ENCODE data around the gene COG3. TPM values are rescaled to one million over a fixed set of nuclear protein-coding genes. Genes with fewer than 3 reads are reported as not detected.

The COG3 gene
- total and polyA plus RNA-seq, 4 donors: 22.8 to 113 (median 38.2) TPM

- H3K4me1 ChIP-seq (ENCODE audit: control insufficient read depth in 4 of 4, insufficient read depth in 4 of 4, low read length in 3 of 4): peaks cover 2 to 50% (median 20%) of the 10 kb centered on the region in 4 donors
Measured at GRCh38 chr13:45436953-45437352, 27.8 kb upstream of the COG3 start.

GRCh38 chr13:45437947-45438346, 26.8 kb upstream of the COG3 start:
- no peak for TF ChIP-seq SP1 (IDR thresholded peaks at IDR 0.05)
- no peak for TF ChIP-seq FOXA2 (IDR thresholded peaks at IDR 0.05)
- TF ChIP-seq ZBTB33 (IDR thresholded peaks at IDR 0.05): no peak
- no peak for TF ChIP-seq MAX (IDR thresholded peaks at IDR 0.05)
- no peak for TF ChIP-seq EGR1 (IDR thresholded peaks at IDR 0.05; ENCODE audit: low read depth in 2 of 2)
- no peak for TF ChIP-seq FOXA1 (IDR thresholded peaks at IDR 0.05)
- TF ChIP-seq GABPA (IDR thresholded peaks at IDR 0.05 in 1 of 2, conservative IDR thresholded peaks at IDR 0.05 in 1 of 2): no peak
- no peak for TF ChIP-seq NR2F2 (IDR thresholded peaks at IDR 0.05)
- TF ChIP-seq HNF4A (conservative IDR thresholded peaks at IDR 0.05): no peak
- no peak for TF ChIP-seq HNF4G (IDR thresholded peaks at IDR 0.05)
- TF ChIP-seq YY1 (IDR thresholded peaks at IDR 0.05): no peak
- TF ChIP-seq RAD21 (IDR thresholded peaks at IDR 0.05): no peak
- no peak for TF ChIP-seq ATF3 (IDR thresholded peaks at IDR 0.05)
- no peak for TF ChIP-seq RXRA (IDR thresholded peaks at IDR 0.05)
- no peak for TF ChIP-seq REST (IDR thresholded peaks at IDR 0.05)
- TF ChIP-seq CTCF (IDR thresholded peaks at IDR 0.05; ENCODE audit: low read depth, low read length, missing input control): no peak
- TF ChIP-seq JUND (IDR thresholded peaks at IDR 0.05): no peak
- TF ChIP-seq TAF1 (conservative IDR thresholded peaks at IDR 0.05): no peak
- Histone ChIP-seq H3K4me3 (ENCODE audit: low read depth in 1 of 3, low read length in 3 of 3) (no peak overlapping the region), H3K27me3 (ENCODE audit: control insufficient read depth in 4 of 4, insufficient read depth in 4 of 4, low read length in 3 of 4) (no peaks in the 10 kb centered on the region), H3K27ac (ENCODE audit: low read depth in 1 of 2, low read length in 2 of 2) (no peak overlapping the region), H3K9ac (ENCODE audit: low read depth in 1 of 2, low read length in 2 of 2) (no peak overlapping the region), H3K4me1 (ENCODE audit: control insufficient read depth in 4 of 4, insufficient read depth in 4 of 4, low read length in 3 of 4) (peaks cover 5 to 48% (median 22%) of the 10 kb centered on the region in 4 donors), H3K9me3 (ENCODE audit: control insufficient read depth in 4 of 4, low read length in 3 of 4) (no peaks in the 10 kb centered on the region), H3K36me3 (ENCODE audit: control insufficient read depth in 4 of 4, insufficient read depth in 3 of 4, low read depth in 1 of 4, low read length in 3 of 4) (no peaks in the 10 kb centered on the region)
- 89% methylated on average over 4 of the region's 4 CpGs for WGBS
- no peak for DNase-seq (ENCODE audit: low spot score)

More at GRCh38 chr13:45436953-45437352, 27.8 kb upstream of the COG3 start:
- no peak overlapping the region for H3K4me3 ChIP-seq (ENCODE audit: low read depth in 1 of 3, low read length in 3 of 3)
- H3K27ac ChIP-seq (ENCODE audit: low read depth in 1 of 2, low read length in 2 of 2): no peak overlapping the region
- 94% methylated on average over 4 of the region's 4 CpGs for WGBS
- H3K9me3 ChIP-seq (ENCODE audit: control insufficient read depth in 4 of 4, low read length in 3 of 4): no peaks in the 10 kb centered on the region
- H3K27me3 ChIP-seq (ENCODE audit: control insufficient read depth in 4 of 4, insufficient read depth in 4 of 4, low read length in 3 of 4): no peaks in the 10 kb centered on the region
- no peak for DNase-seq (ENCODE audit: low spot score)
- TF ChIP-seq TAF1 (conservative IDR thresholded peaks at IDR 0.05) (no peak), HNF4G (IDR thresholded peaks at IDR 0.05) (no peak), ZBTB33 (IDR thresholded peaks at IDR 0.05) (no peak), RAD21 (IDR thresholded peaks at IDR 0.05) (no peak), GABPA (IDR thresholded peaks at IDR 0.05 in 1 of 2, conservative IDR thresholded peaks at IDR 0.05 in 1 of 2) (no peak), EGR1 (IDR thresholded peaks at IDR 0.05; ENCODE audit: low read depth in 2 of 2) (no peak), HNF4A (conservative IDR thresholded peaks at IDR 0.05) (no peak), FOXA2 (IDR thresholded peaks at IDR 0.05) (no peak), YY1 (IDR thresholded peaks at IDR 0.05) (no peak), NR2F2 (IDR thresholded peaks at IDR 0.05) (no peak)
- H3K9ac ChIP-seq (ENCODE audit: low read depth in 1 of 2, low read length in 2 of 2): no peak overlapping the region
- no peaks in the 10 kb centered on the region for H3K36me3 ChIP-seq (ENCODE audit: control insufficient read depth in 4 of 4, insufficient read depth in 3 of 4, low read depth in 1 of 4, low read length in 3 of 4)
